ENCODE data around the gene IGFBP2.

The IGFBP2 gene

GRCh38 chr2:216615298-216616082 lies 17.7 kb upstream of the IGFBP2 start:
- no peak for DNase-seq (ENCODE audit: low read depth in 3 of 3)

GRCh38 chr2:216616083-216616678 lies 17.0 kb upstream of the IGFBP2 start:
- no peak for DNase-seq (ENCODE audit: low read depth in 3 of 3)

- no peak for DNase-seq (ENCODE audit: low read depth in 3 of 3)
Observed at GRCh38 chr2:216617159-216617815, 15.9 kb upstream of the IGFBP2 start.

GRCh38 chr2:216618785-216619184 lies 14.4 kb upstream of the IGFBP2 start:
- no peak for DNase-seq (ENCODE audit: low read depth in 3 of 3)

GRCh38 chr2:216619411-216620393 lies 13.5 kb upstream of the IGFBP2 start:
- no peak for DNase-seq (ENCODE audit: low read depth in 3 of 3)

GRCh38 chr2:216620786-216621185 lies 12.4 kb upstream of the IGFBP2 start:
- no peak for DNase-seq (ENCODE audit: low read depth in 3 of 3)

GRCh38 chr2:216621292-216621691 lies 11.9 kb upstream of the IGFBP2 start:
- DNase-seq (ENCODE audit: low read depth in 3 of 3), result no peak

- no peak for DNase-seq (ENCODE audit: low read depth in 3 of 3)
Observed at GRCh38 chr2:216622526-216622925, 10.7 kb upstream of the IGFBP2 start.

GRCh38 chr2:216624251-216624650 lies 9.0 kb upstream of the IGFBP2 start:
- DNase-seq (ENCODE audit: low read depth in 3 of 3), result no peak

- DNase-seq (ENCODE audit: low read depth in 3 of 3), result no peak
Observed at GRCh38 chr2:216626168-216626874, 6.9 kb upstream of the IGFBP2 start.

- DNase-seq (ENCODE audit: low read depth in 3 of 3), result no peak
Observed at GRCh38 chr2:216626875-216627245, 6.4 kb upstream of the IGFBP2 start.

GRCh38 chr2:216629784-216630183 lies 3.4 kb upstream of the IGFBP2 start:
- no peak for DNase-seq (ENCODE audit: low read depth in 3 of 3)

- no peak for DNase-seq (ENCODE audit: low read depth in 3 of 3)
Observed at GRCh38 chr2:216632346-216632951, 771 bp upstream of the IGFBP2 start.

GRCh38 chr2:216633616-216634369 lies 573 bp downstream of the IGFBP2 start:
- DNase-seq (ENCODE audit: low read depth in 3 of 3), result no peak

GRCh38 chr2:216634370-216635148 lies 1.3 kb downstream of the IGFBP2 start:
- DNase-seq (ENCODE audit: low read depth in 3 of 3), result no peak

- DNase-seq (ENCODE audit: low read depth in 3 of 3), result no peak
Observed at GRCh38 chr2:216635171-216635570, 2.0 kb downstream of the IGFBP2 start.

GRCh38 chr2:216635701-216636550 lies 2.7 kb downstream of the IGFBP2 start:
- DNase-seq (ENCODE audit: low read depth in 3 of 3), result no peak

All from stimulated activated CD4-positive, alpha-beta T cell treated with anti-CD3 and anti-CD28 coated beads, TNF-alpha, amount 100 ng/mL, for 4 hours (primary cell).